Measurements from ENCODE around the gene FBXO3.
A peak's percentile ranks its signal among the peaks of the same experiment; 100 is the strongest.
"Not testable (repeated sequence)": the region's sequence is repeated elsewhere in the genome, so short reads cannot be mapped to it uniquely, and the experiment has no call there.

Gene FBXO3

DNA sequence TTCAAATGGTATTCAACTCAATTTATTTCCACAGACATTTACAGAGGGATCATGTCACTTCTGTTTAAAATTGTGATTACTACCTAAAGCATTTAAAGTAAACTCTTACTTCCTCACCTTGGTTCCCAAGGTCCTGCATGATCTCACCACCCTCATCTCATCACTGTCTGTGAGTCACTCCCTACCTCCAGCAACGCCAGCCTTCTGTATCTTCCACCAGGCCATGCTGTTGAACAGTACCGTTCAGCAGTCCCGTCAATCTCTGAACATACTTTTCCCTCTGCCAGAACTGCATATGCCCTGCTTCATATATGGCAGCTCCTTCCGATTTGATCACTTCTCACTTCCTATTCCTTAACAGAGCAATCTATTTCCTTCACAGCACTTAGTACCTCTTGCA is 2.0 kb downstream of the FBXO3 start:
- DNase-seq, result no peak

DNA sequence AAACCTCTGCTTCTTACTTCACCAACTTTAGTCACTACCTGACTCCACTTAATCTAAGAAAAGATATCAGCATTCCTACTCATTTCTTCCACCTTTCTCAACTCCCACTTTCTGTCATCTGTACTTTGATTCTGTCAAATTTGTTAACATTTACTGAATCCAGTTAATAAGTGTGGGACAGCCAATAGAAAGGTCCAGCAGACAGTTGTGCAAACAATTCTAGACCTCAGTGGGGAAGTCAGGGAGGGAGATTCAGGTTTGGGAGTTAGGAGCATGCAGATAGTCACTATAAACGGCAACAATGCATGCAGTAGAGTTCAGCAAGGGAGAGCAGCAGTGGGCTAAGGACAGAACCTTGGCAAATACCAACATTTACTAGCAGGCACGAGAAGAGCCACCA is 4.1 kb downstream of the FBXO3 start:
- no peak for DNase-seq

DNA sequence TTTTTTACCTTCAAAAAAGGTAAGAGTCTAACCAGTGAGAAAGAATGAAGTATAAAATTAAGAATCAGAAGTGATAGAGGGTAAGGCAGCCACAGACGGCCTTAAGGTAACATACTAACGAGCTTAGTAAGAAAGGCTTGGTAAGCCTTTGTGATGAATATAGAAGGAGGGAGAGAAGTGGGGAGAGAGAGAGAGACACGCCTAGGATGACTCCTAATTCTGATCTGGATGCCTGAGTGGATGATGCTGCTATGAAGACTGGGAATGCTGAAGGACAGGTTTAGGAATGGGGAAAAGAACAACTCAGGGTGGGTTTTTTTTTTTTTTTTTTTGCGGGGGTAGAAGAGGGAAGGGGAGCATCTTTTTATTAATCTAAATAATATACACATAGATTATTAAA is 4.8 kb downstream of the FBXO3 start:
- no peak for DNase-seq

DNA sequence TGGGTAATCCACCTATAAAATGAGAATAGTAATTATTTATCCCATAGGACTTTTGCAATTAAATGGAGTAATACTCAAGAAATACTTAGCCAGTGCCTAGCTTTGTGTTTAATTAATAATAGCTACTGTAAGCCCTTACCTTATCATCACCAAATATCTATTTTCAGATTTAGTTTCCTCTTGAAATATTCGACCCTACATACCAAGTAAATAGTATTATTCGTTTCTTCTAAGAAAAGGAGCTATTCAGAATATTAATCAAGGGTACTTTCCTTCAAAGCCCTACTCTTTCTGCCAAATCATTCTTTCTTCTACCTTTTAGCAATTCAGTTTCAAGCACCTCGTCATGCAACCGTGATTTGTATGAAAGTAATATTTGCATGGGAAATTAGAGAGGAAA is 6.7 kb downstream of the FBXO3 start:
- DNase-seq, result no peak

DNA sequence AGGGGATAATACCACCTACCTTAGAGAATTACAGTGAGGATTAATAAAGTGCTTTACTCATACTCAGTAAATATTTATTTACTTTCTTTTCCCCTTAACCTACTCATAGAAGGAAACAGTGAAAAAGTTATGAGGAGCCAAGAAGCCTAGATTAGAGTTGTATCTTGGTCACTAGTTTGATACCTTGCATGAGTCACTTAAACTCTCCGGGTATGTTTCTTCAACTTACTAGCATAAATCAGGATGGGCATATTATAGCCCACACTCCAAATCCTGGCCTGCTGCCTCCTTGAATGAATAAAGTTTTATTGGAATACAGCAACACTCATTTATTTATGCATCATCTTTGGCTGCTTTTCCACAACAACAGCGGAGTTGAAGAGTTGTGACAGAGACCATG is 8.2 kb downstream of the FBXO3 start:
- DNase-seq, result no peak

DNA sequence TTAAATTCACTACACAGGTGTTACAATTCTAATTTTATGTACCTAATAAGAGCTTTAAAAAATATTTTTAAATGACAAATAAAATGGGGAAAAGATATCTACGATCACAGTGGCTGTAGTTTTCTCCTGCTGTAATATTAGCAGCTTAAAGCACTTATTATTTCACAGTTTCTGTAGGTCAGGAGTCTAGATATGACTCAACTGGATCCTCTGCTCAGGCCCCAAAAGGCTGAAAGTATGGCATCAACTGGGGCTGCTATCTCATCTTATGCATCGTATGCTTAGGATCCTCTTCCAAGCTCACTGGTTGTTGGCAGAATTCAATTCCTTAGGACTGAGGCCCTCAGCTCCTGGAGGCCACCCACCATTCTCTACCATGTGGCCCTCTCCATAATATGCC is 12.8 kb downstream of the FBXO3 start:
- DNase-seq, result no peak

DNA sequence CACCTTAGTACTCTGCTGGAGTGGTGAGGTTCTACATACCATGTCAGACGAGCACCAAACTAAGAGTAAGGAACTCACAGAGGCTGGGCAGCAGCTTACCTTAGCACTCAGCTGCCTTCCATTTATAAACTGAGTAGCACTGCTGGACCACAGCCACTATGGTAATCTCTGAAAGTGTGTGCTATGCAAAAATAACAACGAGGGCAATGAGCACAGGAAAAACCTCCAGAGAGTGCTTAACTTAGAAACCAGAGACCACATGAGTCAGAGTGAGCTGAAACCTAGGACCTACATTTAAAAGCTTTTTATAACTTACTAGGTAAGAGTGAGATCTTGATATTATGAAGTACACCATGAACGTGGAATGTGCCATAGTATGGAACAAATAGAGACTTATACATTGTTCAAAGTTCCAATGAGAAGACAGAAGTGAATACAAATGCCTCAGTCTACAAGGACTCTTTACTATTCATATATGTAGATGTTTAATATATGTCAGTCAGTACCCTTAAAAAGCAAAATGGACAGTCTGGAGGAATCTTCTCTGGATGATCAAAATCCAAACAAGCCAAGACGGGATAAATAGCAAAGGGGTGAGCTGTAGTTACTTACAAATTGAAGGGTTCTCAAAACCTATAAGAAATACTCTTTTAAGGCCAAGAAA is 20.9 kb downstream of the FBXO3 start:
- peak; percentile 72 for DNase-seq

DNA sequence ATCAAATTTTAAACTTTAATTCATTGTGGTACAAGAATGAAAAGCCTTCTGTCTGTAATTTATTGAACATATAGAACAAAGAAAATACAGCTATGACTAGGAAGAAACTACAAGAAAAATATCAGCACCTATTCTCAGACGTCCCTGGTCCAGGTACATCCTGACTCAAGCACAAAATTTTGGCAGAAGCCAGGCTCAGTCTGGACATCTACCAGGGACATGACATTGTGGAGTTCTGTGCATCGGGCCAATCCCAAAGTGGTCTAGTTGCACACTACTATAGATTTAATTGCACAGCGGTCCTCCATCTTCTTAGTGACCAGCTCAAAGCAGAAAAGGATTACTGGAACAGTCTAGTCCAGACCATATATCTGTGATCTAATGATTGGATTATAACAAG is 22.4 kb downstream of the FBXO3 start:
- DNase-seq, result no peak

DNA sequence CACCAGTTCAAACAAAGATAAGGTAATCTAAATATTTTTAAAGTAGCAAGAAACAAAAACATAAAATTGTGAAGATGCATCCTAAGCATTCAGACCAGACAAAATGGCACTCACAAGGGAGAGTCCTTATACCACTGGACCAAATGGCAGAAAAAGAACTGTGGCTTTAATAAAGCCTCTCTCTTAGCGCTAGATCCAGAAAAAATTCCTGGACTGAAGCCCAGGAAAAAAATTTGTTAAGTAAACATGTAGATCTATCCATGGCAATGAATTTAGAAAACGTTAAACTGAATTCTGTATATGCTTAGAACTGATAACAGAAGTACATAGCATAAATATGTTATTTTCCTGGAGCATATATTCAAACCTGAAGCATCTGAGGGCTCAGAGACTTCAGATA is 26.3 kb downstream of the FBXO3 start:
- no peak for DNase-seq

DNA sequence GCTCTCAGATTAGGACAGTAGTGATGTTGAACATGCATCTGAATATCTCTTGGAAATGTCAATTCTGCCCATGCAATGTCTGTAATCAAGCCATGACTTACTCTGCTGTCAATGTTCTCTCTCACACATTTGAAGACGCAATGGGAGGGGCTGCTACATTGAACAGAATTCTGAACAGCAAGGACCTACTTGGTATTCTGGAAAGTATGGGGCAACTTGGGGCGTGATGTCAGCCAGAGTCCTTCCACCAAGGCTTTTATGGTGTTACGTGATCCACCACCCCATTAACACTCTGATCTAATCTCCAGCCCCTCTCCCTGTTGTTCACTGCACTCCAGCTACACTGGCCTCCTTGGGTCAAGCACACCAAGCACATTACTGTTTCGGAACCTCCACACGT is 31.0 kb downstream of the FBXO3 start:
- DNase-seq, result no peak

DNA sequence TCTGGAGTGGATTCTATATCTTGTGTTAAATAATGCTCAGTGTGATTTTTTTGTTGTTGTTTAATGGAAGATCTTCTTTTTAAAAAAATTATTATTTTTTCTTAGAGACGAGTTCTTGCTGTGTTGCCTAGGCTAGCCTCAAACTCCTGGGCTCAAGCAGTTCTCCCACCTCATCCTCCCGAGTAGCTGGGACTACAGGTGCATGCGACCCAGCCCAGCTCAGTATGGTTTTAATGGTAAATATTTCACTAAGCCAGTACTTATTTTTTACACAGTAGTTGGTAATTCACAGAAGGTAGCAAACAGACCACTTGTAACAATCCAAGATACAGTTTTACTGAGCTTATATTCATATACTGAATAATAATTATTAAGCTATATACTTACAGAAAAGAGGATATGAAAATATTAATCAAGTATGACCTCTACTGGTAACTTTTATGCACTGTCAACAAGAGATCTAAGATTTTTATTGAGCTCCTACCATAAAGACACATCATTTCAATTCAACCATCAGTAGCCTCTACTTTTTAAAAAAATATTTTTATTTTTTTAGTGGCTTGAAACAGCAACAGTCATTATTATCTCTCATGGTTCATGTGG is 32.0 kb downstream of the FBXO3 start:
- peak; percentile 4 for DNase-seq

DNA sequence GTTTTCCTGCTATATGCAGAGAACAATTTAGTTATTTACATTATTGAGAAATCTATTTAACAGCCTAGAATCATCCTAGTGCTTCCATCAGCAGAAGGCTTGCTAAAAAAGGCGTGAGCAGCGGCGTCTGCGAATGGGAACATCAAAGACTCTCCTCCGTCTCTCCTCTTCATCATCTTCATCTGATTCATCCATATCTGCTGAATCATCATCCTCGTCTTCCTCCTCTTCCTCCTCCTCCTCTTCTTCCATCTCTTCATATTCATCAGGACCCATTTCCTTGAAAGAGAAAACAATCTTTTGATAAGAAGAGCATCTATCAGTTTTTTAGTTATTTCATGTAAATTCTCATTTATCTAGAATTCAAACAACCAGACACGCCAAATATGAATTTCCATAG is 32.5 kb downstream of the FBXO3 start:
- no peak for DNase-seq

DNA sequence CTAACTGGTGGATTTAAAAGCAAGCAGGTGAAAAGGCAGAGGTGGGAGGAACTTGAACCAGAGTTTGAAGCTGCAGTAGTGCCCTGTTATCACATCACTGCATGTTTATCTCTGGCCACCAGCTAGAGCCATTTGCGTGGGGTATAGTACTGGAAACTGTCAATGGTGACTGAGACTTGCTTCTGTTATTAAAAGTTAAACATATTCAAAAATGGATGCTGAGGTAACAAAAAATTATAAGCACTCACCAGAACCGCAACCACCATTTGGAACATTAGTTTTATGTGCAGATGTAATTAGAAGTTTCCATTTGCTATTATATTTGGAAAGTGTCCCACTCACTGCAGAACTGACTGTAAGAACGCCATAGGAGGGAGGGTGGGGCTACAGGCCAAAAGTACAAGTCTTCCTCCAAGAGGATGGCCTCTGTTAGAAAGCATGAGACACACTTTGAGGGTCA is 36.9 kb downstream of the FBXO3 start:
- no peak for DNase-seq

DNA sequence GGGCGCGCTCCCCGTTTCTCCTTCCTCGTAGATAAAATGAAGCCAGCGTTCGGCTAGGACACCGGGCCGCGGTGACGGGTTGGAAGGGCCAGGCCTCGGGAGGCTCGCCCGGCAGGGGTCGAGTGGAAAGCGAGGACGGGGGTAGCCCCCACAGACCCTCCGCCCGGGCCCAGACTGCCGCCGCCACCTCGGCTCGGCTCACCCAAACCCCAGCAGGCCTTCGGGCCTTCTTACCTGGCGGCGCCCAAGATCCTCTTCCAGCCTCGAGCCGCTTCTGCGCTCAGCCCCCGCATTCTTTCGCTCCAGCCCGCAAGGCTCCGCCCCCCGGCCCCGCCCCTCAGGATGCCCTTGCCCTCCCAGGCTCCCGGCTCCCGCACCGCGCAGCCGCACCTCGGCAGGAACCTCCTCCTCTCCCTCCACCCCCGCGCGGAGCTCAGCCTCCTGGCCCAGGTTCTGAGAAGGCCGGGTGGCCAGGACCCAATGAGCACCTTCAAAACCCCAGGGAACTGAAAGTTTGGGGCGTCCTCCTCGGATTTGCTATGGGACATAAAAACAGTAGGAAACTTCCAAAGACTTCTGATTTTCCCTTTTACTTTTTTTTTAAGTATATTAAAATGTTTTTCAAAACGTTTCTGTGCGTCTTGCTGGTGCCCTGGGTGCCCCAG is 38.0 kb downstream of the FBXO3 start, which contains the start of gene CD59:
Gene CD59, minus strand, starts transcription at position 276 of the 665 bp plus-strand sequence. CDS start 13,978 bp downstream, outside the sequence.
- DNase-seq, result peak; percentile 89

DNA sequence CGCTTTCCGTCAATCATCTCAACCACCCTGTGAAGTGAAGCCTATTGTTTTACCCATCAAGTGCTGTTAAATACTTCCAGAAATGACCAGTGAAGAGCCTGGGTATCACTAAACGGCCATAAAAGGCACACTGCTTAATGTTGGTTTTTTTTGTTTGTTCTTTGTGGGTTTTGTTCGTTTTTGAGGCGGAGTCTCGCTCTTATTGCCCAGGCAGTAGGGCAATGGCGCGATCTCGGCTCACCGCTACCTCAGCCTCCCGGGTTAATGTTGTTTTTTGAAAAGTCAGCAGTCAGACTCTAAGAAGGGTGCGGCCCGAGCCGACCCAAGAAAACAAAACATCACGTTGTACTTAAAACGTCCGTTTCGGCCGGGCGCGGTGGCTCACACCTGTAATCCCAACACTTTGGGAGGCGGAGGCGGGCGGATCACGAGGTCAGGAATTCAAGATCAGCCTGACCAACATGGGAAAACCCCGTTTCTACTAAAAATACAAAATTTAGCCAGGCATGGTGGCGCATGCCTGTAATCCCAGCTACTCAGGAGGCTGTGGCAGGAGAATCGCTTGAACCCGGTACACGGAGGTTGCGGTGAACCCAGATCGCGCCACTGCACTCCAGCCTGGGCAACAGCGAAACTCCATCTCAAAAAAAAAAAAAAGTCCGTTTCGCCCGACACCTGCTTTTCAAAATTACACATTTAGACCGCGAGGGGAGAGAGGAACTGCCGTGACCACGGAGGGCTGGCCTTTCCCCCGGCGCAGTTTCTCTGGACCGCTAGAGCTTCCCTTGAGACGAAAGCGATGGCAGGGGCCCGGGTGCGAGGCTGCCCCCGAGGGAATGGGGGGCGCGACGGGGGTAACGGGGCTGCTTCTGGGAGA is 38.8 kb downstream of the FBXO3 start:
- peak; percentile 79 for DNase-seq

DNA sequence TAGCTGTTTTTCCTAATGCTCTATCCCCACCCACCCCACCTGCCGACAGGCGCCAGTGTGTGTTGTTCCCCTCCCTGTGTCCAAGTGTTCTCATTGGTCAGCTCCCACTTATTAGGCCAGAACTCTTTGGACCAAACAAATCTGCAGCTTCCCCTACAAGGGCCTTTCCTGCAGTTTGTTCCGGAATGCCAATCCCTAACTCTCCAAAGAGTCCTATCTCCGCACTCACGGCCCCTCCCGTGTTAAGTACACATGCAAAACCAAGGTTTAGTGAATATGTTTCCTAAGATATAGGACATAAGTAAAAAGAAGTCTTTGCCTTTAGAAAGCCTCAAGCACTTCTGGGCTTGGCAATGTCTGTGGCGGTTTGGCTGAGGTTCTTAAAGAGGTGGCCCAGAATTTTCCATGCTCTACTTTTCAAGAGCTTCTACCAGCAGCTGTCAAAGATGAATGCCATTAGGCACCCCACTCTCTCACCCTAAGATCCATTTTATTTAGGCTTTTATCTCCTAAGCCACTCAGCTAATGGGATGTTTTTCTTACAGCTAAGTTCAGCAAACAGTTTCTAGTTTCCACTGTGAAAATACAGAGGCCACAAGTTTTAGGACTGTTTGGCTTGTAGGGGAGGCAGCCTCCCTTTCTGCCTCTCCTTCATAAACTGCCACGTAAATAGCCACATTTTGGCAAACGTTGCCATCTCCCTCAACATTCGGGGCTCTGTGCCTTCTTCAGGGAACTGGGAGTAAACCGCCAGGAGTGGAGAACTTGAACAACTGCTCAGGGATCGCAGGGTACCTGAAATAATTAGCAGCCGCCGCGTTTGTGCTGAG is 39.7 kb downstream of the FBXO3 start:
- DNase-seq, result peak; percentile 22

DNA sequence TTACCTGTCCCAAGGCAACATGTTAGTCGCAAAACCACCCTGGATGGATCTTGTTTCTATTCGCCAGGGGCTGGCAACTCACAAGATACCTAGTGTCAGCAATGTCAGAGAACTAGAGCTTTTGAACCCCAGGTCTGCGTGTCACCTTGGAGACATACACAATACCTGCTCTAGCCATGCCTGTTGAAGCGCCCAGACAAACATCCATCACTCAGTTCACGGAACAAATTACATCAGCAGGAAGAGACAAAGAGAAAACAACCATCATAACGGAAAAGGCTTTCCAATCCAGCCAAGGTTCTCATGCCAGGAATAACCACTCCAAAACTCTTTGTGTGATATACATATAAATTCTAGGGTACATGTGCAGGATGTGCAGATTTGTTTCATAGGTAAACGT is 40.3 kb downstream of the FBXO3 start:
- no peak for DNase-seq

DNA sequence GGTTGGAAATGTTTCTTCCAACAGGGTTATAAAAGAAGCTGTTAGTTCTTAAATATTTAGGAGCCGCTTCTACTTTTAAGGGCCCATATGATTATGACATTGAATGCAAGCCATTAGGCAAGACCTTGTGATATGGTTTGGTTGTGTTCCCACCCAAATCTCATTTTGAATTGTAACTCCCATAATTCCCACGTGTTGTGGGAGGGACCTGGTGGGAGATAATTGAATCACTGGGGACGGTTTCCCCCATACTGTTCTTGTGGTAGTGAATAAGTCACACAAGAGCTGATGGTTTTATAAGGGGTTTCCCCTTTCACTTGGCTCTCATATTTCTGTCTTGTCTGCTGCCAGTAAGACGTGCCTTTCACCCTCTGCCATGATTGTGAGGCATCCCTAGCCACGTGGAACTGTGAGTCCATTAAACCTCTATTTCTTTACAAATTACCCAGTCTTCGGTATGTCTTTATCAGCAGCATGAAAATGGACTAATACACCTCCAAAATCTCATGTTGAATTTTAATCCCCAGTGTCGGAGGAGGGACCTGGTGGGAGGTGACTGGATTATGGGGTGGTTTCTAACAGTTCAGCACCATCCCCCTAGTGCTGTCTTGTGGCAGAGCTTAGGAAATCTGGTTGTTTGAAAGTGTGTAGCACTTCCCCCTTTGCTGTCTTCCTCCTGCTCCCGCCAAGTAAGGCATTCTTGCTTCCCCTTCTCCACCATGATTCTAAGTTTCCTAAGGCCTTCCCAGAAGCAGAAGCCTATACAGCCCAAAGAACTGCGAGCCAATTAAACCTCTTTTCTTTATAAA is 42.4 kb downstream of the FBXO3 start:
- no peak for DNase-seq

DNA sequence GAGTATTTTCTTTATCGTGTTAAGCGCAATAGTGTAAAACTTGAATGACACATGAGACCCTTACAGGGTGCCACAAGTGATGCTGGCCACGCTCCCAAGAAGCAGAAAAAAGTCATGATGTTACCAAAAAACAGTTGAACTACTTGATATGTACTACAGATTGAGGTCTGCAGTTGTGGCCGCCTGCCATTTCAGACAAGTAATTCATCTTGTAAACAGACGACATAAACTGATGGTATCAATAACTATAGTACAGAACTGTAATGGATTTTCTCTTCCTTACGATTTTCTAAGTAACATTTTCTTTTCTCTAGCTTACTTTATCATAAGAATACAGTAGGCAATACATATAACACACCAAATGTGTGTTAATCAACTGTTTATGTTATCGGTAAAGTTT is 43.6 kb downstream of the FBXO3 start:
- DNase-seq, result no peak

DNA sequence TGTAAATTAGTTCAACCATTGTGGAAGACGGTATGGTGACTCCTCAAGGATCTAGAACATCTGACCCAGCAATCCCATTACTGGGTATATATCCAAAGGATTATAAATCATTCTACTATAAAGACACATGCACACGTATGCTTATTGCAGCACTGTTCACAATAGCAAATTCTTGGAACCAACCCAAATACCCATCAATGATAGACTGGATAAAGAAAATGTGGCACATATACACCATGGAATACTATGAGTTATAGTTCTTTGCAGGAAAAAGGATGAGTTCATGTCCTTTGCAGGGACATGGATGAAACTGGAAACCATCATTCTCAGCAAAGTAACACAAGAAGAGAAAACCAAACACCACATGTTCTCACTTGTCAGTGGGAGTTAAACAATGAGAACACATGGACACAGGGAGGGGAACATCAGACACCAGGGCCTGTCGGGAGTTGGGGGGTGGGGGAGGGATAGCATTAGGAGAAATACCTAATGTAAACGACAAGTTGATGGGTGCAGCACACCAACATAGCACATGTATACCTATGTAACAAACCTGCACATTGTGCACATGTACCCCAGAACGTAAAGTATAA is 45.2 kb downstream of the FBXO3 start:
- DNase-seq, result not testable (repeated sequence)

DNA sequence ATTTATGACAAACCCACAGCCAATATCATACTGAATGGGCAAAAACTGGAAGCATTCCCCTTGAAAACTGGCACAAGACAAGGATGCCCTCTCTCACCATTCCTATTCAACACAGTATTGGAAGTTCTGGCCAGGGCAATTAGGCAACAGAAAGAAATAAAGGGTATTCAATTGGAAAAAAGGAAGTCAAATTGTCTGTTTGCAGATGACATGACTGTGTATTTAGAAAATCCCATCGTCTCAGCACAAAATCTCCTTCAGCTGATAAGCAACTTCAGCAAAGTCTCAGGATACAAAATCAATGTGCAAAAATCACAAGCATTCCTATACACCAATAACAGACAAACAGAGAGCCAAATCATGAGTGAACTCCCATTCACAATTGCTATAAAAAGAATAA is 46.8 kb downstream of the FBXO3 start:
- DNase-seq, result not testable (repeated sequence)
